CMK (cell line): ENCODE data around the gene BTNL8.
"Not testable (repeated sequence)": the region's sequence is repeated elsewhere in the genome, so short reads cannot be mapped to it uniquely, and the experiment has no call there.

Source experiments
- DNase-seq: peaks from one replicate; pipeline ENCODE4 v3.0.0-alpha.2; 2010; ENCODE audit warnings: low read depth

The BTNL8 gene

DNA sequence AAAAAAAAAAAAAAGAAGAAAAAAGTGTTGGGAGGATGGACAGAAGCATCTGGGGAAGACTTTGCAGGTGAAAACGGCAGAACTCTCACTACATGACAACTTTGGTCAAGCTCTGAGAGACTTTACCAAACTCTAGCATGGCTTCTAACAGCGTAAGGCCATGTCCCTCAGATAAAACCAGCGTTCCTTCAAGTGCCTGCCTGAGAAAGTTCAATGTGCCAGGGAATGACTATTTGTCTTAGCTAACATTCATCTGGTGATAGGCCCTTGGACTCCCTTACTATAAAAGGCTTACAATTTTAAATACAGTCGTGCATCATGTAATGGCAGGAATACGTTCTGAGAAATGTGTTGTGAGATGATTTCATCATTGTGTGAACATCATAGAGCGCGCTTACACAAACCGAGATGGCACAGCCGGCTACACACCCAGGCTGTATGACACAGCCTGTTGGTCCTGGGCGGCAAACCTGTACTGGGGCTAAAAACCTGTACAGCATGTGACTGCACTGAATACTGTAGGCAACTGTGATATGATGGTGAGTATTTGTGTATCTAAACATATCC is 23.0 kb upstream of the BTNL8 start:
- DNase-seq: no peak

DNA sequence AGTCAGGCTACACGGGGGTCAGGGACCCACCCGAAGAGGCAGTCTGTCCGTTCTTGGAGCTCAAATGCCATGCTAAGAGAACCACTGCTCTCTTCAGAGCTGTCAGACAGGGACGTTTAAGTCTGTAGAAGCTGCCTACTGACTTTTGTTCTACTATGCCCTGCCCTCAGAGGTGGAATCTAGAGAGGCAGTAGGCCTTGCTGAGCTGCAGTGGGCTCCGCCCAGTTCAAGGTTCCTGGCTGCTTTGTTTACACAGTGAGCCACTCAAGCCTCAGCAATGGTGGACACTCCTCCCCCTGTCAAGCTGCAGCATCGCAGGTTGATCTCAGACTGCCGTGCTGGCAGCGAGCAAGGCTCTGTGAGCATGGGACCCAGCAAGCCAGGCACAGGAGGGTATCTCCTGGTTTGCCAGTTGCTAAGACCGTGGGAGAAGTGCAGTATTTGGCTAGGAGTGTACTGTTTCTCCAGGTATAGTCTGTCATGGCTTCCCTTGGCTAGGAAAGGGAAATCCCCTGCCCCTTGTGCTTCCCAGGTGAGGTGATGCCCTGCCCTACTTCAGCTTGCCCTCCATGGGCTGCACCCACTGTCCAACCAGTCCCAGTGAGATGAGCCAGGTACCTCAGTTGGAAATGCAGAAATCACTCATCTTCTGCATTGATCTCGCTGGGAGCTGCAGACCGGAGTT is 13.0 kb upstream of the BTNL8 start:
- DNase-seq: not testable (repeated sequence)

- DNase-seq: no peak
Measured at GRCh38 chr5:180889381-180889780, 9.6 kb upstream of the BTNL8 start.

- not testable (repeated sequence) for DNase-seq
Measured at GRCh38 chr5:180895330-180895729, 3.6 kb upstream of the BTNL8 start.

- no peak for DNase-seq
Measured at GRCh38 chr5:180900178-180900577, 1.2 kb downstream of the BTNL8 start.

DNA sequence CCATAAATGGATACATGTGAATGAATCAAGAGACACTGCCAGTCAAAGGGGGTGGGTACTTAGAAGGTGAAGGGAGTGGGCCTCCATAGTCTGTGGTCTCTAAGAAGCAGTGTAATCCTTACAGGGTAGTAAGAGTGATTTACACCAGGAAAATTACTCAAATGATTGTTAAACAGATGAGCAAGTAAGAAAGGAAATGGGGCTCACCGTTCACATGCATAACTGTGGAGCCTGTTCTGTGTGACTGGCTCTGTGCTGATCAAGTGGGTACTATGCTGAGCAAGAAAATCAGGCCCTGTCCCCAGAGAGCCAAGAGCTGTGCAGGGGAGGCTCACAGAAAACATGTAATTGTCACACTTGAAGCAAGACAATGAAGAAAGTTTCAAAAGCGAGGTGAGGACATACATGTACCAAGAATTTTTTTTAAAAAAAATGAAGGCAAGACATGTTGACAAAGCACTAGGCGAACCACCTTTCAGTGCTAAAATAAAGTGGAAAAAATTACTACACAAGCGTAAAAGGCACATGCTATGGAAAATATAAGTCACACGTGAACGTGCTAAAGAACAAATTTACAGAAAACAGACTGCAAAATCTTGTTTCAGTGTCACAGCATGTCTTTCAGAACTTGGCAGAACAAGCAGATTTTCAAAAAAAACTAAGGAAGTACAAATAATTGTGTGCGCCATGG is 2.5 kb downstream of the BTNL8 start:
- DNase-seq: no peak

- DNase-seq: no peak
Measured at GRCh38 chr5:180908400-180908799, 9.4 kb downstream of the BTNL8 start.

GRCh38 chr5:180908998-180909731 is 10.2 kb downstream of the BTNL8 start:
- no peak for DNase-seq

- DNase-seq: no peak
Measured at GRCh38 chr5:180909782-180910181, 10.8 kb downstream of the BTNL8 start.

GRCh38 chr5:180910182-180910581 is 11.2 kb downstream of the BTNL8 start:
- DNase-seq: no peak

- DNase-seq: no peak
Measured at GRCh38 chr5:180910735-180911134, 11.8 kb downstream of the BTNL8 start.

DNA sequence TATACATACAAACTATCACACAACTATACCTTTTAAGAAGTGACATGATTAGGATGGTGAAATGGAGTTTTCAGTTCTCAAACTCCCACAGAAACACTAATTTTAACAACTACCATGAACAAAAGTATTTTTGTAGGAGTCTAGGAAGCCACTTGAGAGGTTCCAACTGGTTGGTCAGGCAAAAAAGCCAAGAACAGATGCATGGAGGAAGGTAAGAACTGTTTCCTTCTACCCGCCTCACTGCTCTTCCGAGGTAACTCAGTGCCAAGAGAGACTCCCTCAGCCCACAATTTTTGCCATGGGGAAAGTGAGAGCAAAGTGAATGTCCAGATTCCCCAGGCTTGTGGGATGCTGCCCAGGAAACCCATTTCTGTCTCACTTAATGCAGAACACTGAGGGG is 15.7 kb downstream of the BTNL8 start:
- no peak for DNase-seq

GRCh38 chr5:180915924-180916323 is 17.0 kb downstream of the BTNL8 start:
- no peak for DNase-seq

- no peak for DNase-seq
Measured at GRCh38 chr5:180918380-180918779, 19.4 kb downstream of the BTNL8 start.

DNA sequence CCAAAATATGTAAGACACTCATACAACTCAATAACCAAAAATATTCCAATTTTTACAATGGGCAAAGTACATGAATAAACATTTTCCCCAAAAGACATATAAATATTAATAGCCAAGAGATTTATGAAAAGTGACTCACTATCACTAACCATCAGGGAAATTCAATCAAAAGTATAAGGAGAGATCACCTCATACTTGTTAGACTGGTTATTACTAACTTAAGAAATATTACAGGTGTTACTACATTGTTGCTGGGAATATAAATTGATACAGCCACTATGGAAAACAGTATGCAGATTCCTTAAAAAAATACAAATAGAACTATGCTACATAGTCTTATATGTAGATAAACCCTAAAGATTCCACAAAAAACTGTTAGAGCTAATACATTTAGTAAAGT is 21.8 kb downstream of the BTNL8 start:
- no peak for DNase-seq

GRCh38 chr5:180922932-180923331 is 24.0 kb downstream of the BTNL8 start:
- DNase-seq: no peak

GRCh38 chr5:180932660-180933059 is 33.7 kb downstream of the BTNL8 start:
- no peak for DNase-seq

GRCh38 chr5:180935203-180935602 is 36.2 kb downstream of the BTNL8 start:
- DNase-seq: no peak

DNA sequence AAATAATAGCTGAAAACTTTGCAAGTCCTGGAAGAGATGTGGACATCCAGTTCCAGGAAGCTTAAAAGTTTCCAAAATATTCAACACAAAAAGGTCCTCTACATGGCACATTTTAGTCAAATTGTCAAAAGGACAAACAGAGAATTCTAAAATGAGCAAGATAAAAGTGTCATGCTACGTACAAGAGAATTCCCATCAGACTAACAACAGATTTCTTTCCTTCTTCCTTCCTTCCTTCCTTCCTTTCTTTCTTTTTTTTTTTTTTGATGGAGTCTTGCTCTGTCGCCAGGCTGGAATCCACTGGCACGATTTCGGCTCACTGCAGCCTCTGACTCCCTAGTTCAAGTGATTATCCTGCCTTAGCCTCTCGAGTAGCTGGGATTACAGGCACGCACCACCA is 39.3 kb downstream of the BTNL8 start:
- DNase-seq: no peak

DNA sequence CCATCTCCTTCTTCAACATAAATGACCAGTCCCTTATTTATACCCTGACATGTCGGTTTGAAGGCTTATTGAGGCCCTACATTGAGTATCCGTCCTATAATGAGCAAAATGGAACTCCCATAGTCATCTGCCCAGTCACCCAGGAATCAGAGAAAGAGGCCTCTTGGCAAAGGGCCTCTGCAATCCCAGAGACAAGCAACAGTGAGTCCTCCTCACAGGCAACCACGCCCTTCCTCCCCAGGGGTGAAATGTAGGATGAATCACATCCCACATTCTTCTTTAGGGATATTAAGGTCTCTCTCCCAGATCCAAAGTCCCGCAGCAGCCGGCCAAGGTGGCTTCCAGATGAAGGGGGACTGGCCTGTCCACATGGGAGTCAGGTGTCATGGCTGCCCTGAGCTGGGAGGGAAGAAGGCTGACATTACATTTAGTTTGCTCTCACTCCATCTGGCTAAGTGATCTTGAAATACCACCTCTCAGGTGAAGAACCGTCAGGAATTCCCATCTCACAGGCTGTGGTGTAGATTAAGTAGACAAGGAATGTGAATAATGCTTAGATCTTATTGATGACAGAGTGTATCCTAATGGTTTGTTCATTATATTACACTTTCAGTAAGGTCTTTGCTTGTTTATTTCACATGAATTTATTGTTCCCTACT is 51.5 kb downstream of the BTNL8 start:
- DNase-seq: no peak

- no peak for DNase-seq
Measured at GRCh38 chr5:180959661-180960060, 60.7 kb downstream of the BTNL8 start.

GRCh38 chr5:180960209-180960608 is 61.2 kb downstream of the BTNL8 start:
- no peak for DNase-seq
